Endothelial cell of umbilical vein (primary cell): Measurements from ENCODE around the gene CENPF. TPM values are rescaled to one million over a fixed set of nuclear protein-coding genes. Genes with fewer than 3 reads are reported as not detected.

Source experiments
- BruUV-seq: library from RNA; stranded (reverse); fragments of 400-500 nt; replicated peaks from 2 replicates; lab custom pipeline; 2021; lab: Mats Ljungman, UMichigan
- CTCF ChIA-PET: fragments of 300-600, 350-600 bp; sonication (Branson Sonifier 250); formaldehyde crosslinking; loops from one replicate; lab custom pipeline; 2021; ENCODE audit warnings: antibody characterized with exemption, inconsistent platforms; lab: Charles Lee
- POLR2A ChIA-PET: fragments of 300-600, 350-600 bp; sonication (Branson Sonifier 250); formaldehyde crosslinking; loops from one replicate; lab custom pipeline; 2021; ENCODE audit warnings: antibody characterized with exemption, inconsistent platforms; lab: Charles Lee
- DNase-seq: peaks from one replicate; pipeline ENCODE4 v3.0.0-alpha.2; 2011; ENCODE audit warnings: low read depth, low spot score
- FAIRE-seq: peaks from 2 replicates; lab custom pipeline; 2011; peaks lifted over from hg19 to GRCh38; lab: Jason Lieb, UNC
- H2AFZ ChIP-seq: 2 replicates; pipeline ENCODE4 v1.6.0; 2012; ENCODE audit warnings: low read depth, low read length, control low read depth, inconsistent platforms
- H3K27ac ChIP-seq: 2 replicates; pipeline ENCODE4 v1.5.1; 2011; ENCODE audit warnings: low read depth, mild to moderate bottlenecking, control low read depth, low read length, moderate library complexity; ENCODE audit not compliant: insufficient read depth
- H3K27me3 ChIP-seq, 2 experiments: 2 replicates each; pipeline versions ENCODE4 v1.6.0 to v1.6.1; 2011; ENCODE audit warnings: low read length in 2 of 2, mixed read lengths in 1 of 2; ENCODE audit not compliant: control insufficient read depth in 2 of 2, insufficient read depth in 2 of 2
- H3K36me3 ChIP-seq, 2 experiments: 2 replicates in 1 of 2; 3 replicates in 1 of 2; pipeline ENCODE4 v1.5.1; 2011; ENCODE audit warnings: low read length in 2 of 2, mild to moderate bottlenecking in 1 of 2, moderate library complexity in 1 of 2; ENCODE audit not compliant: control insufficient read depth in 2 of 2, insufficient read depth in 2 of 2; ENCODE audit errors: extremely low read depth in 1 of 2
- H3K4me1 ChIP-seq: 3 replicates; pipeline ENCODE4 v1.5.1; 2011; ENCODE audit warnings: mild to moderate bottlenecking, low read length; ENCODE audit not compliant: control insufficient read depth, insufficient read depth; ENCODE audit errors: extremely low read depth
- H3K4me2 ChIP-seq: 2 replicates; pipeline ENCODE4 v1.6.1; 2011; ENCODE audit warnings: low read length, control low read depth, mixed read lengths; ENCODE audit not compliant: insufficient read depth
- H3K4me3 ChIP-seq, 3 experiments: fragments of 200-600 bp in 1 of 3; sonication (generic), shearing (Covaris generic) in 1 of 3; replicated peaks in 1 of 3; 2 replicates each; pipeline ENCODE4 v1.5.1; 2011 to 2016; ENCODE audit warnings: control low read depth in 3 of 3, low read length in 3 of 3, mild to moderate bottlenecking in 2 of 3, inconsistent platforms in 1 of 3, low read depth in 1 of 3, moderate library complexity in 1 of 3; ENCODE audit not compliant: insufficient read depth in 1 of 3
- H3K79me2 ChIP-seq: 2 replicates; pipeline ENCODE4 v1.6.0; 2012; ENCODE audit warnings: low read length, inconsistent platforms; ENCODE audit not compliant: control insufficient read depth, insufficient read depth
- H3K9ac ChIP-seq: replicated peaks from 2 replicates; pipeline ENCODE3; 2011; ENCODE audit warnings: low read length, control low read depth; ENCODE audit not compliant: insufficient read depth; ENCODE audit errors: extremely low read depth
- H3K9me1 ChIP-seq: replicated peaks from 3 replicates; pipeline ENCODE4 v1.6.0; 2011; ENCODE audit warnings: mild to moderate bottlenecking, low read length; ENCODE audit not compliant: control insufficient read depth, insufficient read depth; ENCODE audit errors: extremely low read depth
- H3K9me3 ChIP-seq: replicated peaks from 2 replicates; pipeline ENCODE4 v1.5.1; 2012; ENCODE audit warnings: low read length, inconsistent platforms; ENCODE audit not compliant: control insufficient read depth, insufficient read depth
- H4K20me1 ChIP-seq: replicated peaks from 2 replicates; pipeline ENCODE3; 2011; ENCODE audit warnings: mild to moderate bottlenecking, low read length; ENCODE audit not compliant: control insufficient read depth, insufficient read depth; ENCODE audit errors: extremely low read depth
- EZH2 ChIP-seq: IDR thresholded peaks from 2 replicates; pipeline ENCODE4 v1.6.1; 2012; ENCODE audit warnings: borderline replicate concordance, low read depth, mild to moderate bottlenecking, moderate library complexity, low read length, inconsistent platforms; ENCODE audit not compliant: severe bottlenecking
- FOS ChIP-seq: IDR thresholded peaks from 2 replicates; pipeline ENCODE4 v1.6.1; 2011; ENCODE audit warnings: mild to moderate bottlenecking, low read length, moderate library complexity, borderline replicate concordance; ENCODE audit not compliant: insufficient read depth
- GATA2 ChIP-seq: IDR thresholded peaks from 2 replicates; pipeline ENCODE4 v1.7.0; 2011; ENCODE audit warnings: low read depth, mild to moderate bottlenecking, moderate library complexity, mixed read lengths, low read length; ENCODE audit not compliant: insufficient read length, insufficient read depth
- JUN ChIP-seq: IDR thresholded peaks from 2 replicates; pipeline ENCODE4 v1.6.1; 2011; ENCODE audit warnings: borderline replicate concordance, low read depth; ENCODE audit not compliant: insufficient read length, insufficient read depth
- MYC ChIP-seq: IDR thresholded peaks from one replicate; pipeline ENCODE4 v1.6.1; 2011; ENCODE audit warnings: mild to moderate bottlenecking, low read depth, low read length
- POLR2A ChIP-seq: IDR thresholded peaks from 2 replicates; pipeline ENCODE4 v1.6.1; 2012; ENCODE audit warnings: low read depth, mild to moderate bottlenecking, control low read depth, low read length
- POLR2AphosphoS5 ChIP-seq: IDR thresholded peaks from 2 replicates; pipeline ENCODE4 v1.6.1; 2012; ENCODE audit warnings: low read depth, mild to moderate bottlenecking, control low read depth, low read length, moderate library complexity; ENCODE audit not compliant: insufficient read depth
- dilution Hi-C: fragments of 300-500 bp; cut with MboI; formaldehyde crosslinking; loops from one replicate; pipeline ENCODE4 v1.15.0; 2019; ENCODE audit warnings: low sequenced_read_pairs; ENCODE audit not compliant: extremely low pct_ligation_motif_present
- intact Hi-C: fragments of 100-400 bp; cut with micrococcal nuclease; formaldehyde crosslinking; loops from one replicate; pipeline ENCODE4 v1.10.0; 2022
- polyA plus RNA-seq, 4 experiments: library from polyadenylated mRNA; depleted of rRNA in 3 of 4; stranded (reverse) in 3 of 4; unstranded in 1 of 4; fragments of >200 nt; gene quantifications; 2 replicates each; pipeline versions ENCODE4 v1.2.1 to v1.2.3, GENCODE V29; 2011 to 2012; ENCODE audit warnings: missing spikeins in 1 of 4
- total RNA-seq: library from RNA; stranded (reverse); gene quantifications from 2 replicates; pipeline ENCODE4 v1.2.3, GENCODE V29; 2021
- TF ChIP-seq, protein P1 (sequence below): IDR thresholded peaks from 2 replicates; pipeline ENCODE4 v1.6.1; 2011; ENCODE audit not compliant: insufficient read depth, insufficient read length
- TF ChIP-seq, protein P2 (sequence below), 2 donors: IDR thresholded peaks; 1 replicate in 1 of 2; 2 replicates in 1 of 2; pipeline ENCODE4 v1.5.1; 2011; ENCODE audit warnings: low read length in 2 of 2, mild to moderate bottlenecking in 2 of 2, moderate library complexity in 2 of 2, control low read depth in 1 of 2, inconsistent platforms in 1 of 2, low read depth in 1 of 2; ENCODE audit not compliant: insufficient read depth in 1 of 2; ENCODE audit errors: extremely low read depth in 1 of 2

Gene CENPF
- total and polyA plus RNA-seq, 2 donors (not counting 3 experiments of a cell fraction or from before 2014, with no cell fraction given): 6.4 to 66.2 TPM

DNA sequence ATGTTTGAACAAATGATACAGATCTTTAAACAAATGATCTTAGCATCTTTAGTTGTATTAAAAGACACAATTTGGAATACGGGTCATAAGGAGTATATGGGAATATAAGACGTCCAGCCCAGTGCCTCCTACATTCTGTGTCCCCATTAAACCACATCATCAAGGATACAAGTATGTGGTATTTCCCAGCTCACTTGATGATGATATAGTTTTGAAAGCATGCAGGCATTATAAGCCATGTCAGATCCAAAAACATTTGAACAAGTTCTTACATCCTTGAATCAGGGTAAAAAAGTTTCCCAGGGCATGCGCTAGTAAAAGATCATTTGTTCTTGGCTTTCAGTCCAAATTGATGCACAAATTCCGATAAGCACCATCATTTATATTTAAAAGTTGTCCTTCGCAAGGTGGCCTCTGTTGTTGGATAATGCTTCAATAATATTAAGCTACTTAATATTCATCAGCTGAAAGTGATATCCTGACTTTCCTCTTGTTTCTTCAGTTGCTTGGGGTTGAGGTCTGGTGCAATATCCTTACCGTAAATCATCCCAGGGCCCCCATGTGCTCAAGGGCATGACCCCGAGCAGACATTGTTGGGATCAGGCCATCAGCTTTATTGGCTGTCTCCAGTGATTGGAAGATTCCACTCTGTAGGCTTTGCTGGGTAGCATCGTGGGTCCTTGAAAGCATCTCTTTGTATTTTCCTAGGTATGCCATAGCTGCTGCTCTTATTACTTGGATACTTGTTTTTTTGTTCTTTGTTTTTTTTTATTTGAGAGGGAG is 61.8 kb downstream of the CENPF start:
- Histone ChIP-seq H4K20me1 (no peaks in the 10 kb centered on the region), H3K9ac (no peak overlapping the region), H3K79me2 (peaks cover 5% of the 10 kb centered on the region), H3K4me3 (no peak overlapping the region), H3K4me2 (no peak overlapping the region), H3K4me1 (no peaks in the 10 kb centered on the region), H3K27me3 (no peaks in the 10 kb centered on the region), H2AFZ (no peak overlapping the region), H3K9me1 (no peaks in the 10 kb centered on the region), H3K27ac (no peak overlapping the region), H3K9me3 (no peaks in the 10 kb centered on the region), H3K36me3 (peaks cover 0 to 7% of the 10 kb centered on the region in 2 experiments)
- DNase-seq (no peak), FAIRE-seq (no peak)
- BruUV-seq: no TSS peak
- intact Hi-C loops: no loop called here
- CTCF ChIA-PET: interaction anchor here (2.2 to 2.7 kb wide), 2 partner anchors 859 to 862 kb away, joined by 6 to 9 read pairs; no protein-coding TSS in a partner anchor
- dilution Hi-C loops: no loop called here
- POLR2A ChIA-PET: no interaction called here
- TF ChIP-seq FOS (no peak), MYC (no peak), POLR2AphosphoS5 (no peak)
- TF ChIP-seq, protein P1, sequence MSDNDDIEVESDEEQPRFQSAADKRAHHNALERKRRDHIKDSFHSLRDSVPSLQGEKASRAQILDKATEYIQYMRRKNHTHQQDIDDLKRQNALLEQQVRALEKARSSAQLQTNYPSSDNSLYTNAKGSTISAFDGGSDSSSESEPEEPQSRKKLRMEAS: no peak

DNA sequence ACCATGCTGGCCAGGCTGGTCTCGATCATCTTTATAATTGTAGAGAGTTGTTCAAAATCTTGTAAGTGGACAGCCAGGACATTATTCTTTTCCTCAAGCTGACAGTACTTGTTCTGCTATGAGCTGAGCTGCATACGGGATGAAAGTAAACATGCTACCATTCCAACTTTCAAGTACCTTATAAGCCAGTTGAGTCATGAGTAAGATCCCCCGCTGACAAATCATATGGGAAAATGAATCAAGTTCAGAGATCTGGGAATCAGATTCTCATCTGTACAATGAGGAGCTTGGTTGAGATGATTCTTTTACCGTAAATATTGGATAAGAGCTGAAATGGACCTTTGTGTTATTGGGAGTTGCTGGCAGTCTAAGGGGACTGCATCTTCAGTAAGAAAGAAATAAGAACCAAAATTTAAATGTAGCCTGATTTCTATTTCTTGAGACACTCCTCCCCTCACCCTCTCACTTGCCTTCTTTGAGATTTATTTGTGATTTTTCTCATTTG is 62.7 kb downstream of the CENPF start:
- dilution Hi-C loops: no loop called here
- CTCF ChIA-PET: interaction anchor here (2.2 to 2.7 kb wide), 2 partner anchors 858 to 861 kb away, joined by 6 to 9 read pairs; no protein-coding TSS in a partner anchor

More for the DNA sequence above, 62.7 kb downstream of the CENPF start:
- TF ChIP-seq POLR2AphosphoS5 (no peak), POLR2A (no peak), GATA2 (no peak), FOS (no peak), MYC (no peak), EZH2 (no peak), JUN (no peak)
- TF ChIP-seq, protein P2, sequence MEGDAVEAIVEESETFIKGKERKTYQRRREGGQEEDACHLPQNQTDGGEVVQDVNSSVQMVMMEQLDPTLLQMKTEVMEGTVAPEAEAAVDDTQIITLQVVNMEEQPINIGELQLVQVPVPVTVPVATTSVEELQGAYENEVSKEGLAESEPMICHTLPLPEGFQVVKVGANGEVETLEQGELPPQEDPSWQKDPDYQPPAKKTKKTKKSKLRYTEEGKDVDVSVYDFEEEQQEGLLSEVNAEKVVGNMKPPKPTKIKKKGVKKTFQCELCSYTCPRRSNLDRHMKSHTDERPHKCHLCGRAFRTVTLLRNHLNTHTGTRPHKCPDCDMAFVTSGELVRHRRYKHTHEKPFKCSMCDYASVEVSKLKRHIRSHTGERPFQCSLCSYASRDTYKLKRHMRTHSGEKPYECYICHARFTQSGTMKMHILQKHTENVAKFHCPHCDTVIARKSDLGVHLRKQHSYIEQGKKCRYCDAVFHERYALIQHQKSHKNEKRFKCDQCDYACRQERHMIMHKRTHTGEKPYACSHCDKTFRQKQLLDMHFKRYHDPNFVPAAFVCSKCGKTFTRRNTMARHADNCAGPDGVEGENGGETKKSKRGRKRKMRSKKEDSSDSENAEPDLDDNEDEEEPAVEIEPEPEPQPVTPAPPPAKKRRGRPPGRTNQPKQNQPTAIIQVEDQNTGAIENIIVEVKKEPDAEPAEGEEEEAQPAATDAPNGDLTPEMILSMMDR (IDR thresholded peaks at IDR 0.05; ENCODE audit: extremely low read depth in 1 of 2, insufficient read depth in 1 of 2, low read depth in 1 of 2, low read length in 2 of 2): no peak
- TF ChIP-seq, protein P1: no peak
- Histone ChIP-seq H3K27me3 (no peaks in the 10 kb centered on the region), H4K20me1 (no peaks in the 10 kb centered on the region), H3K79me2 (peaks cover 4% of the 10 kb centered on the region), H3K4me2 (no peak overlapping the region), H2AFZ (no peak overlapping the region), H3K9ac (no peak overlapping the region), H3K4me1 (no peaks in the 10 kb centered on the region), H3K9me3 (no peaks in the 10 kb centered on the region), H3K27ac (no peak overlapping the region), H3K9me1 (no peaks in the 10 kb centered on the region), H3K4me3 (no peak overlapping the region), H3K36me3 (peaks cover 0 to 7% of the 10 kb centered on the region in 2 experiments)
- POLR2A ChIA-PET: no interaction called here
- intact Hi-C loops: no loop called here
- no peak for DNase-seq
- FAIRE-seq: no peak
- no TSS peak for BruUV-seq
